Neural crest cell (in vitro differentiated cells): ENCODE results near the gene LRWD1. TPM values are rescaled to one million over a fixed set of nuclear protein-coding genes. Genes with fewer than 3 reads are reported as not detected.
"Not testable (repeated sequence)": the region's sequence is repeated elsewhere in the genome, so short reads cannot be mapped to it uniquely, and the experiment has no call there.

Source experiments
- DNase-seq: peaks from one replicate; pipeline ENCODE4 v3.0.0; 2021; ENCODE audit warnings: low read depth, mixed read lengths, low spot score
- H3K27ac Mint-ChIP-seq: one replicate; pipeline ENCODE4 v1.8.0; 2021; ENCODE audit warnings: mild to moderate bottlenecking, mixed read lengths; ENCODE audit not compliant: unreplicated experiment
- H3K27me3 Mint-ChIP-seq: 2 replicates; pipeline ENCODE4 v1.8.0; 2021; ENCODE audit warnings: low read depth, mild to moderate bottlenecking, mixed read lengths
- H3K36me3 Mint-ChIP-seq: 2 replicates; pipeline ENCODE4 v1.8.0; 2021; ENCODE audit warnings: low read depth, mild to moderate bottlenecking, mixed read lengths
- H3K4me1 Mint-ChIP-seq: 2 replicates; pipeline ENCODE4 v1.8.0; 2021; ENCODE audit warnings: mixed read lengths
- H3K4me3 Mint-ChIP-seq: one replicate; pipeline ENCODE4 v1.8.0; 2021; ENCODE audit warnings: mild to moderate bottlenecking, mixed read lengths
- H3K9me3 Mint-ChIP-seq: 2 replicates; pipeline ENCODE4 v1.8.0; 2021; ENCODE audit warnings: mixed read lengths
- microRNA-seq: library from miRNA; unstranded; fragments of <30 nt; microRNA quantifications from one replicate; pipeline ENCODE4, GENCODE V29; 2020
- total RNA-seq: library from RNA; stranded (reverse); gene quantifications from 2 replicates; pipeline ENCODE4 v1.2.1, GENCODE V29; 2021

Gene LRWD1
- total RNA-seq, 1 donor from 2014 or later = 36.7 TPM

GRCh38 chr7:102507410-102508088 is 42.8 kb downstream of the LRWD1 start:
- not testable (repeated sequence) for H3K36me3 Mint-ChIP-seq, DNase-seq, H3K27me3 Mint-ChIP-seq, H3K27ac Mint-ChIP-seq, H3K9me3 Mint-ChIP-seq, H3K4me1 Mint-ChIP-seq, H3K4me3 Mint-ChIP-seq

DNA sequence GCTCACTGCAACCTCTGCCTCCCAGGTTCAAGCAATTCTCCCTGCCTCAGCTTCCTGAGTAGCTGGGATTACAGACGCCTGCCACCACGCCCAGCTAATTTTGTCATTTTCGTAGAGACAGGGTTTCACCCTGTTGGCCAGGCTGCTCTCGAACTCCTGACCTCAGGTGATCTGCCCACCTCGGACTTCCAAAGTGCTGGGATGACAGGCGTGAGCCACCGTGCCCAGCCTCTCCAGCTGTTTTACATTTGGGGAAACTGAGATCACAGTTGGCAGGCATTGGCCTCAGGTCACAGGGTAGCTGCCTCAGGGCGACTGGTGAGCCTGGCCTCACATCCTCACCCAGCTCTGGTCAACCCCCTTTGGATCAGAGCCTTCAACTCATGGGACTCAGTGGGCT is 45.8 kb downstream of the LRWD1 start:
- H3K9me3 Mint-ChIP-seq, DNase-seq, H3K4me3 Mint-ChIP-seq, H3K4me1 Mint-ChIP-seq, H3K36me3 Mint-ChIP-seq, H3K27me3 Mint-ChIP-seq, H3K27ac Mint-ChIP-seq: not testable (repeated sequence)

DNA sequence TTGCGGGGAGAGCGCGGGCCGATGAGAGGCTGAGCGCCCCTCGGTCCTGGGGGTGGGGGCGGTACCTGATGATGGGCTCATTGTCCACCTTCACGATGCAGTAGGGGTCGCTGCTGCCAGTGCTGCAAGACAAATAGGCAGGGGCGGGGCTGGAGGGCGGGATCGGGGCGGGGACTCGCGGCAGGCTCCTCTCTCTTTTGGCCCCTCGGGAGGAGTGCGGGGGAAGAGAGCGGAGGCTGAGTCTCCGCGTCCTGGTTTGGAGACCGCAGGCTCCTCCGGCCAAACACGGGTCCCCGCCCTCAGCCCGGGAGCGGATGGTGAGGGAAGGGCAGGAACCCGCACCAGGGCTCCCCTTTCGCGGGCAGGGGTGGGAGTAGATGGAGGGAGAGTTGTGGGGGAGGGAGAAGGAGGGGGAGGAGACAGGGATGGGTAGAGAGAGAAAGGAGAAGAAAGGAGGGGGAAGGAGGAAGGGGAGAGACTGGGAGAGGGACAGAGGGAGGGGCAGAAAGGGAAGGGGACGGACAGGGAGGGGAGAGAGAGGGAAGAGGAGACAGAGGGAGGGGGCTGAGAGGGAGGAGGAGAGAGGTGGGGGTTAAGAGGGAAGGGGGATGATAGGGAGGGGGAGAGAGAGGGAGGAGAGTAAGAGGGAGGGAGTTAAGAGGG is 47.2 kb downstream of the LRWD1 start:
- not testable (repeated sequence) for H3K9me3 Mint-ChIP-seq, H3K27me3 Mint-ChIP-seq, H3K4me1 Mint-ChIP-seq, DNase-seq, H3K4me3 Mint-ChIP-seq, H3K27ac Mint-ChIP-seq, H3K36me3 Mint-ChIP-seq

DNA sequence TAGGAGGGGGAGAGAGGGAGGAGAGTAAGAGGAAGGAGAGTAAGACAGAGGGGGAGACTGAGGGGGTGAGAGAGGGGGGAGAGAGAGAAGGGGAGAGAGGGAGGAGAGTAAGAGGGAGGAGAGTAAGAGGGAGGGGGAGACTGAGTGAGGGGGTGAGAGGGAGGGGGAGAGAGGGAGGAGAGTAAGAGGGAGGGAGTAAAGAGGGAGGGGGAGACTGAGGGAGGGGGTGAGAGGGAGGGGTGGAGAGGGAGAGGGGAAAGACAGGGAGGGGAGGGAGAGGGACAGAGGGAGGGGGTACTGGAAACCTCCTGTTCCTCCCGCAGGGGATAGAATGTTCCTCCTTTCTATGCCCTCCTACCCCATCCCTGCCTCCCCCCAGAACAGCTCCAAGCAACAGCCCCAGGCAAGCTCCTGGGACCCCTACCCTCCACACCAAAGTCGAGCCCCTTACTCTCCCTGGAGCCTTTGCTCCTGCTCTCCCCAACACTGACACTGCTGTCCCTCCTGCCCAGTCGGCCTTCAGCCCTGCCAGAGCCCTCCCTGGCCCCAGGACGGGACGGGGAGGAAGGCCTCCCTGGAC is 47.9 kb downstream of the LRWD1 start:
- DNase-seq, H3K27ac Mint-ChIP-seq, H3K9me3 Mint-ChIP-seq, H3K4me1 Mint-ChIP-seq, H3K27me3 Mint-ChIP-seq, H3K4me3 Mint-ChIP-seq, H3K36me3 Mint-ChIP-seq: not testable (repeated sequence)

GRCh38 chr7:102514881-102515721 is 50.3 kb downstream of the LRWD1 start:
- not testable (repeated sequence) for H3K27me3 Mint-ChIP-seq, H3K9me3 Mint-ChIP-seq, H3K4me3 Mint-ChIP-seq, H3K27ac Mint-ChIP-seq, DNase-seq, H3K36me3 Mint-ChIP-seq, H3K4me1 Mint-ChIP-seq

GRCh38 chr7:102515889-102516288 is 51.1 kb downstream of the LRWD1 start:
- H3K4me1 Mint-ChIP-seq, H3K27me3 Mint-ChIP-seq, H3K9me3 Mint-ChIP-seq, H3K4me3 Mint-ChIP-seq, DNase-seq, H3K27ac Mint-ChIP-seq, H3K36me3 Mint-ChIP-seq: not testable (repeated sequence)

- not testable (repeated sequence) for H3K4me1 Mint-ChIP-seq, H3K27ac Mint-ChIP-seq, H3K36me3 Mint-ChIP-seq, H3K9me3 Mint-ChIP-seq, DNase-seq, H3K4me3 Mint-ChIP-seq, H3K27me3 Mint-ChIP-seq
Measured at GRCh38 chr7:102516951-102517350, 52.2 kb downstream of the LRWD1 start.

GRCh38 chr7:102517550-102518147 is 52.9 kb downstream of the LRWD1 start, which contains the start of gene RASA4B:
RASA4B (minus strand) TSS chr7:102517777; CDS start chr7:102517710, 67 bp downstream.
- H3K36me3 Mint-ChIP-seq, H3K4me3 Mint-ChIP-seq, H3K9me3 Mint-ChIP-seq, H3K27ac Mint-ChIP-seq, H3K4me1 Mint-ChIP-seq, DNase-seq, H3K27me3 Mint-ChIP-seq: not testable (repeated sequence)

DNA sequence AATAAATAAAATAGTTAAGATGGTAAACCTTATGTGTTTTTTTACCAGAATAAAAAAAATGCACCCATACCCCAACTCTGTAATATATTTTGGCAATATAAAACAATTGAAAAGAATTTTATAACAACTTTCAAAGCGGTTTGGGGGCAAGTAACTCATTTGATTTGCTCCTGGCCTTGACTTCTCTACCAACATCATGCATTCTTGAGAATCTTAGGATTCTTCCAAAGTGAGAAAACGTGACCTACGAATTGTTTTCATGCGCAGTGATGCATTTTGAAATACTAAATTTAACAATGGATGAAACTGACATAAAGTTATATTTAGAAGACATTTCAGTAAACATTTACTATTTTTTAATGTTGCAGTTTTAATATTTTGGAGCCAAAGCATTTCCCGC is 56.0 kb downstream of the LRWD1 start:
- not testable (repeated sequence) for H3K4me3 Mint-ChIP-seq, H3K4me1 Mint-ChIP-seq, H3K36me3 Mint-ChIP-seq, H3K27me3 Mint-ChIP-seq, H3K27ac Mint-ChIP-seq, DNase-seq, H3K9me3 Mint-ChIP-seq

Small RNA genes within 50 kb of the gene (microRNA-seq; reads per million reads assigned to microRNA genes)
- gene MIR4467 = not detected
- gene MIR5090 = 9.5 reads per million, percentile 17 among the genes with 10 or more reads in this experiment

Other genes with a start within 250 kb of the LRWD1 start
- gene SH2B2, start 178.1 kb upstream of the LRWD1 start, total RNA-seq = 13.3 and 16.4 TPM in 2 replicates
- not detected in 2 replicates for gene SPDYE6, start 108.5 kb upstream of the LRWD1 start, total RNA-seq
- 38.3 and 41.9 TPM in 2 replicates for gene PRKRIP1, start 68.6 kb upstream of the LRWD1 start, total RNA-seq
- 48.5 and 51.3 TPM in 2 replicates for gene ORAI2, start 31.4 kb upstream of the LRWD1 start, total RNA-seq
- gene ALKBH4, start 121 bp upstream of the LRWD1 start, total RNA-seq = 16.9 and 20.6 TPM in 2 replicates
- 61.1 and 62.1 TPM in 2 replicates for gene POLR2J, start 13.9 kb downstream of the LRWD1 start, total RNA-seq
- 4.5 and 7.2 TPM in 2 replicates for gene RASA4B, start 52.8 kb downstream of the LRWD1 start, total RNA-seq
- 6.7 and 8.6 TPM in 2 replicates for gene UPK3BL2, start 78.7 kb downstream of the LRWD1 start, total RNA-seq
- not detected in 2 replicates for gene SPDYE2, start 86.2 kb downstream of the LRWD1 start, total RNA-seq
- 24.2 and 27.6 TPM in 2 replicates for gene POLR2J3, start 107.6 kb downstream of the LRWD1 start, total RNA-seq
- gene RASA4, start 151.8 kb downstream of the LRWD1 start, total RNA-seq = 13.6 and 18.9 TPM in 2 replicates
- 14.5 and 17.3 TPM in 2 replicates for gene UPK3BL1, start 177.8 kb downstream of the LRWD1 start, total RNA-seq
- gene SPDYE2B, start 185.3 kb downstream of the LRWD1 start, total RNA-seq = not detected in 2 replicates
- gene POLR2J2, start 206.7 kb downstream of the LRWD1 start, total RNA-seq = 1.3 and 5.8 TPM in 2 replicates